ENCODE data around the gene PPARD. TPM values are rescaled to one million over a fixed set of nuclear protein-coding genes. Genes with fewer than 3 reads are reported as not detected.
A peak's percentile ranks its signal among the peaks of the same experiment; 100 is the strongest.

The PPARD gene
- total RNA-seq, 1 donor from 2014 or later: 4.9 TPM

DNA sequence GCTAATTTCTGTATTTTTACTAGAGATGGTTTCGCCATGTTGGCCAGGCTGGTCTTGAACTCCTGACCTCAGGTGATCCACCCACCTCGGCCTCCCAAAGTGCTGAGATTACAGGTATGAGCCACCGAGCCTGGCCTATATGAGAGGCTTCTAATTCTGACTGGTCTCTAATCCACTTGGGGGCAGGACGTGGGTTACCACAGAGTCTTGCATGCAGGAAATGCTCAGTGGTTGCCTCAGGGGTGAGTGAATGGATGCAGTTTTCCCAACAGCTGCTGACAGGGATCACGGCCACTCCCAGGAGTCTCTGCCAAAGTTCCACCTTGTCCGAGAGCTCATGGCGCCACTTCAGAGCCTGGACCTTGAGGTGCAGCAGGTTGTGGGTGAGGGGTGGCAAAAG lies 103.3 kb downstream of the PPARD start:
- H3K4me3 Mint-ChIP-seq: no peak overlapping the region
- no peak overlapping the region for H3K27ac ChIP-seq
- no peaks in the 10 kb centered on the region for H3K4me1 Mint-ChIP-seq
- H3K9me3 ChIP-seq (ENCODE audit: low read depth): no peaks in the 10 kb centered on the region
- H3K79me2 ChIP-seq (ENCODE audit: low read depth): no peaks in the 10 kb centered on the region
- TF ChIP-seq, protein P1, sequence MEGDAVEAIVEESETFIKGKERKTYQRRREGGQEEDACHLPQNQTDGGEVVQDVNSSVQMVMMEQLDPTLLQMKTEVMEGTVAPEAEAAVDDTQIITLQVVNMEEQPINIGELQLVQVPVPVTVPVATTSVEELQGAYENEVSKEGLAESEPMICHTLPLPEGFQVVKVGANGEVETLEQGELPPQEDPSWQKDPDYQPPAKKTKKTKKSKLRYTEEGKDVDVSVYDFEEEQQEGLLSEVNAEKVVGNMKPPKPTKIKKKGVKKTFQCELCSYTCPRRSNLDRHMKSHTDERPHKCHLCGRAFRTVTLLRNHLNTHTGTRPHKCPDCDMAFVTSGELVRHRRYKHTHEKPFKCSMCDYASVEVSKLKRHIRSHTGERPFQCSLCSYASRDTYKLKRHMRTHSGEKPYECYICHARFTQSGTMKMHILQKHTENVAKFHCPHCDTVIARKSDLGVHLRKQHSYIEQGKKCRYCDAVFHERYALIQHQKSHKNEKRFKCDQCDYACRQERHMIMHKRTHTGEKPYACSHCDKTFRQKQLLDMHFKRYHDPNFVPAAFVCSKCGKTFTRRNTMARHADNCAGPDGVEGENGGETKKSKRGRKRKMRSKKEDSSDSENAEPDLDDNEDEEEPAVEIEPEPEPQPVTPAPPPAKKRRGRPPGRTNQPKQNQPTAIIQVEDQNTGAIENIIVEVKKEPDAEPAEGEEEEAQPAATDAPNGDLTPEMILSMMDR (IDR thresholded peaks at IDR 0.05): no peak
- TF ChIP-seq EZH2phosphoT487 (IDR thresholded peaks at IDR 0.05) (no peak), EZH2 (IDR thresholded peaks at IDR 0.05) (no peak)
- no peak overlapping the region for H3K4me2 ChIP-seq
- peaks cover 8% of the 10 kb centered on the region for H3K27me3 Mint-ChIP-seq (ENCODE audit: insufficient read depth, low read depth)
- no peaks in the 10 kb centered on the region for H3K36me3 Mint-ChIP-seq
- peaks cover 12% of the 10 kb centered on the region for H3K27me3 ChIP-seq
- H3K9me3 Mint-ChIP-seq: no peaks in the 10 kb centered on the region
- no peak overlapping the region for H3K9ac ChIP-seq
- no peak for DNase-seq (ENCODE audit: low spot score)
- no peak overlapping the region for H2AFZ ChIP-seq (replicated peaks)
- H3K4me1 ChIP-seq: no peaks in the 10 kb centered on the region
- no peaks in the 10 kb centered on the region for H3F3A ChIP-seq (ENCODE audit: low read depth)
- no peak overlapping the region for H3K4me3 ChIP-seq
- H3K27ac Mint-ChIP-seq: no peak overlapping the region
- H4K20me1 ChIP-seq (ENCODE audit: low read depth): no peaks in the 10 kb centered on the region
- no peaks in the 10 kb centered on the region for H3K36me3 ChIP-seq

DNA sequence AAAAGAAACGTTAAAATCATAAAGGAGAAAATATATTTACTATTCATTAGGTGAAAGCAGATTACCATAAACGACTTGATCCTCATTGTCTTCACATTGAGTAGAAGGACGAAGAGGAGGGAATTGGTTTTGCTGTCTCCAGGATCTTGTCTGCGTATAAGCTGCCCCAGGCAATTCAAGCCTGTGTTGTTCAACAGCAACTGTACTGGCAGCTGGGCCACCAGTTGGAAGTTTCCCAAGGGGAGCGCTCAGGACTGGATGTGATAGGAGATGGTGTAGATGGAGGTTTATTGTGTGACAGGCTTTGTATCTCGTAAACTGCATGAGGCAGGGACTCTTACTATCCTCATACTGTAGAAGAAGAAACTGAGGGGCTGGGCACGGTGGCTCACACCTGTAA lies 105.8 kb downstream of the PPARD start:
- H3K4me3 Mint-ChIP-seq: no peak overlapping the region
- Histone ChIP-seq H2AFZ (replicated peaks) (no peak overlapping the region), H3K79me2 (ENCODE audit: low read depth) (no peaks in the 10 kb centered on the region), H4K20me1 (ENCODE audit: low read depth) (no peaks in the 10 kb centered on the region), H3K9me3 (ENCODE audit: low read depth) (no peaks in the 10 kb centered on the region), H3K4me1 (peaks cover 13% of the 10 kb centered on the region), H3K9ac (no peak overlapping the region), H3K27ac (no peak overlapping the region), H3F3A (ENCODE audit: low read depth) (peaks cover 11% of the 10 kb centered on the region), H3K4me3 (no peak overlapping the region), H3K36me3 (no peaks in the 10 kb centered on the region), H3K27me3 (peaks cover 29% of the 10 kb centered on the region), H3K4me2 (no peak overlapping the region)
- DNase-seq (ENCODE audit: low spot score): no peak
- H3K36me3 Mint-ChIP-seq: no peaks in the 10 kb centered on the region
- no peaks in the 10 kb centered on the region for H3K9me3 Mint-ChIP-seq
- TF ChIP-seq EZH2 (IDR thresholded peaks at IDR 0.05) (no peak), EZH2phosphoT487 (IDR thresholded peaks at IDR 0.05) (no peak)
- TF ChIP-seq, protein P1 (IDR thresholded peaks at IDR 0.05): no peak
- H3K4me1 Mint-ChIP-seq: peaks cover 14% of the 10 kb centered on the region
- H3K27ac Mint-ChIP-seq: no peak overlapping the region
- H3K27me3 Mint-ChIP-seq (ENCODE audit: insufficient read depth, low read depth): peaks cover 9% of the 10 kb centered on the region

DNA sequence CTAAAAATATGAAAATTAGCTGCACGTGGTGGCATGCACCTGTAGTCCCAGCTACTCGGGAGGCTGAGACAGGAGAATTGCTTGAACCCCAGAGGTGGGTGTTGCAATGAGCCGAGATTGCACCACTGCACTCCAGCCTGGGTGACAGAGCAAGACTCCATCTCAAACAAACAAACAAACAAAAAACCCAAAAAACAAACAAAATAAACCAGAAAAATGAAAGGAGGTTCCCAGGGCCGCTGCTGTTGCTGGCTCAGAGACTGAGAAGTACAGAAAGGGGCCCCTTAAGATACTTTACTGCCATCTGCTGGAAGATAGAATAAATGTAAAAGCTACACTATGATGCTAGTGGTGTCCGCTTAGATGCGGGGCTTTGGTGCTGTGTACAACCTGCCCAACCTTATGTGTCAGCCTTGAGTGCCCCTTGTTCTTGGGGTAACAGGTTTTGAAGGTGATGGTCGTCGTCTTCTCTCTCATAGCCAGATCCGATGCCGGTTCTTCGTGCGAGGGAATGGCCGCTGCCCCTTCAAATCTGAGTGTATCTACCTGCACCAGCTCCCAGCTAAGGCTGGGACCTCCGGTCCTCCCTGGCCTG lies 107.0 kb downstream of the PPARD start:
- Histone ChIP-seq H3K4me3 (no peak overlapping the region), H3K9ac (no peak overlapping the region), H3F3A (ENCODE audit: low read depth) (peaks cover 18% of the 10 kb centered on the region), H4K20me1 (ENCODE audit: low read depth) (peaks cover 2% of the 10 kb centered on the region), H2AFZ (replicated peaks) (no peak overlapping the region), H3K4me2 (no peak overlapping the region), H3K79me2 (ENCODE audit: low read depth) (no peaks in the 10 kb centered on the region), H3K4me1 (peaks cover 24% of the 10 kb centered on the region), H3K27ac (no peak overlapping the region), H3K27me3 (peaks cover 32% of the 10 kb centered on the region), H3K36me3 (no peaks in the 10 kb centered on the region), H3K9me3 (ENCODE audit: low read depth) (no peaks in the 10 kb centered on the region)
- peaks cover 26% of the 10 kb centered on the region for H3K4me1 Mint-ChIP-seq
- no peak overlapping the region for H3K27ac Mint-ChIP-seq
- peaks cover 9% of the 10 kb centered on the region for H3K27me3 Mint-ChIP-seq (ENCODE audit: insufficient read depth, low read depth)
- peak; percentile 85 for DNase-seq (ENCODE audit: low spot score)
- no peaks in the 10 kb centered on the region for H3K9me3 Mint-ChIP-seq
- TF ChIP-seq, protein P1 (IDR thresholded peaks at IDR 0.05): peak; percentile 76
- TF ChIP-seq EZH2 (IDR thresholded peaks at IDR 0.05): no peak
- no peak overlapping the region for H3K4me3 Mint-ChIP-seq
- no peaks in the 10 kb centered on the region for H3K36me3 Mint-ChIP-seq
